AG20443 (cell line): Measurements from ENCODE around the gene SLX9.

Experiments used
- DNase-seq: peaks from one replicate; pipeline ENCODE4 v3.0.0; 2012; ENCODE audit warnings: low spot score, mixed read lengths

Gene SLX9

DNA sequence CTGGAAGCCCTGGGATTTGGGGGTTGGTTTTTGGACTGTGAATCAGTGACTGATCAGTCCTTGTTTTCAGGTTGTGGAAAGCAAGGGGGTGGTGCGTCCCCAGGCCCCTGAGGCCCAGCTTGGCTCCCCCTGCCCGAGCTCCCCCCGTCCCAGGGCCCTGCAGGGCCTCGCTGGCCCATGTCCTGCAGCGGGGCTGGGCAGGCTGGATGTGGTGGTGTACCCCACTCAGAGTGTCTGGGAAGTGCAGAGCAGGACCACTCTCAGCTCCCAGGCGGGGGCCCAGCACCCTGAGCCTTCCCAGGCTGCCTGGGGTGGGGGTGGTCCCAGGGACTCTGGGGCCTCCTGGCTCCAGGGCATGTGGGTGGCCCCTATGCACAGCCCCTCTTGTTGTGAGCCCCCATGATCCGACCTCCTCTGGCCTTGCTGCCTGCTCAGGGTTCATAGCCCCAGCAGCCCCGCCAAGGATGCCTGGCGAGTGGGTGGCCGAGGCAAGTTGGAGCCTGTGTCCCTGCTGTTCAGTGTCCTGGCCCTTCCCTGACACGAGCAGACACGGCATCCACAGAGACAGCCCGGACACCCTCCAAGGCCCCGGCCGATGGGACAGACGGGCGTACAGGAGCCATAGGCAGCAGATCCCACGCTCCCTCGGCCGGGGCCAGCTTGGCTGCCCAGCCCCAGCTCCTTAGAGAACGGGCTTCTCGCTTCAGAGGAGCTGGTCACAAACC lies 37.9 kb downstream of the SLX9 start:
- no peak for DNase-seq

DNA sequence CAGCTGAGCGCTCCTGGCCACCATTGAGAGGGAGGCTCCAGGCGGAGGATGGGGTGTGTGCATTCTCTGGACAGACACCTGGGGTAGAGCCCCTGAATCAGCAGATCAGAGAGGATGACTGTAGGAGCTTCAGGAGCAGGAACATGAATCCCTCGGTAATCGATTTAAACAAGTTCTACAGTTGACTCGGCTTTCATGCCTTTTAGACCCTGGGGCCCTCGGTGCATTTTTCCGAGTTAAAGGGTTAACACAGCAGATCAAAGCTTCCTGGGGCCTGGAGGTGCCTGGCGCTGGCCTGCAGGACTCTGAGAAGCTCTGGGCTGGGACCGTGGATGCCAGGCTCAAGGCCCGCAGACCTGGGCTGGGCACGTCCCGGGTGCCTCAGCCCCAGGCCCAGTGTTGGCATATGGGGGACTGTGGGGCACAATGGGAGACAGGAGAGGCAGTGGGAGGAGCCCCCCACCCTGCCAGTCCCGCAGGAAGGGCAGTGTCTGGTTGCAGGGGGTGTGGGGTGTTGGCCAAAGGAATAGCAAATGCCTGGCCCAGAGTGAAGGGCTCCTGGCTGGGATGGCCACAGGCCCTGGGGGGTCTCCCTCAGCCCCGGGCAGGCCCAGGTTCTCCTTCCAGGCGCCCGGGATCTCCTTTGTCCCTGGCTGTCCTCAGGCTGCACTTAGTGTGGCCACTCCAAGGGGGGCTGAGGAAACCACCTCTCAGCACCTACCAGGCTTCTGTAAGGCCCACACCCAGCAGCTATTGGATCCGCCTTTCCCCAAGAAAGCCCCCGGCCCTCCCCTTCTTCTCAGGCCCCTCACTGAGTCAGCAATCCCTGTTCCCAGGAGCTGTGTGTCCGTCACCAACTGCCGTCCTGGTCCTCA lies 40.1 kb downstream of the SLX9 start:
- no peak for DNase-seq

- DNase-seq: no peak
Measured at GRCh38 chr21:44980562-44981489, 41.0 kb downstream of the SLX9 start.

DNA sequence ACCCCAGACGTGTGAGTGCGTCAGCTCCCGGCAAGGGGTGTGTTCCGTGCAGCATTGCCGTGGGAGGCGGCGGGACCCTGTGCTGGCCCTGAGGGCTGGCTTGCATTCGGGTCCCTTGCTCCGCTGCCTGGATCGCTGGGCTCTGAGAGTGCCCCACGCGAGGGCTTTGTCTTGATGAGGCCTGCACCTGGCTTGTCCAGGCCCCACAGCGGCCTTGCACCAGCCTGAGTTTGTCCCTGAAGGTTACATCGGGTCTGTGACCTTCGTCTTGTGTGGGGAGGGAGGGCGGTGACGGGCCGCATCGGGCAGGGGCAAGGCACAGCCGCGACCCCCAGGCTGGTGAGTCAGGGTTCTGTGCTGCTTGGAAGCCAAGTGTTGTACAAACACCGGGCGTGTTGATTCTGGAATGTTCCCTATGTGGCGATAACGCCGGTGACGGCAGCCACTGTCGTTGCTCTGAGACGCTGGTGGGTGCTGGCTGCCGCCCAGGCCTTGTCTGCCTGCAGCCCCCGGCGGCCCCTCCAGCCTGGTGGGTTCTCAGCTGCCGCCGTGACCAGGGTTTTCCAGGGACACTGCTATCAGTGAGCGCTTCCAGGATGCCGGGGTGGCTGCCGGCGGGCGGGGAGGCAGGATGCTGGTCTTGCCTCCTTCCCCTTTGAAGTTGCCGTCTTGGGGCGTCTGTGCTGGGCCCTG lies 42.9 kb downstream of the SLX9 start:
- DNase-seq: no peak

- no peak for DNase-seq
Measured at GRCh38 chr21:44983421-44984206, 43.8 kb downstream of the SLX9 start.

- DNase-seq: no peak
Measured at GRCh38 chr21:44984428-44984791, 44.6 kb downstream of the SLX9 start.

DNA sequence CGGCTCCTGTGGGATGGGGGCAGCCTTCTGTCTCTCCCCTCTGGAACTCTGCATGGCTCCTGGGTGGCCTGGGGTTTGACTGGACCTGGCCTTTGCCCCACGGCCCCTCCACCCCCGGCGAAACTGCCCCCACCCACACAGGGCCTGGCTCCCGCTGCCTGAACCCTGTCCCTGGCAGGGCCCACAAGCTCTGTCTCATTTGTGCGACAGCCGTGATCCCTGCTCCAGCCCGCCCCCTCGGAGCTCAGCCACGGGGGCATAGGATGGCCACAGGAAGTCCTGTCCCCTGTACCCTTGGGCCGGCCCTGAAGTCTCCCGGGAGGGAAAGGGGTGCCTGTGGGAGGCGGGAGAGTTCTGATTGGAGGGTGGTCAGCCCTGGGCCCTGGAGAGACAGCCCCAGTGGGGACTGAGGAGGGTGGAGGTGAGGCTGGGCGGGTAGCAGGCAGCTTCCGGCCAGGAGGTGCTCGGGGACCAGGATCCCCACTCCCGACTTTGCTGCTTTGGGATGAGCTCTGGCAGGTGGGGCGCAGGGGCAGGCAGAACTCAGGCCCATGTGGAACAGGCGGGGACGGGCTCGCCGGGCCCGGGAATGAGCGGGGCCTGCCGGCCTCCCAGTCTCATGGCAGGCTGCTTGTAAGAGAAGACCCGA lies 45.1 kb downstream of the SLX9 start:
- no peak for DNase-seq

DNA sequence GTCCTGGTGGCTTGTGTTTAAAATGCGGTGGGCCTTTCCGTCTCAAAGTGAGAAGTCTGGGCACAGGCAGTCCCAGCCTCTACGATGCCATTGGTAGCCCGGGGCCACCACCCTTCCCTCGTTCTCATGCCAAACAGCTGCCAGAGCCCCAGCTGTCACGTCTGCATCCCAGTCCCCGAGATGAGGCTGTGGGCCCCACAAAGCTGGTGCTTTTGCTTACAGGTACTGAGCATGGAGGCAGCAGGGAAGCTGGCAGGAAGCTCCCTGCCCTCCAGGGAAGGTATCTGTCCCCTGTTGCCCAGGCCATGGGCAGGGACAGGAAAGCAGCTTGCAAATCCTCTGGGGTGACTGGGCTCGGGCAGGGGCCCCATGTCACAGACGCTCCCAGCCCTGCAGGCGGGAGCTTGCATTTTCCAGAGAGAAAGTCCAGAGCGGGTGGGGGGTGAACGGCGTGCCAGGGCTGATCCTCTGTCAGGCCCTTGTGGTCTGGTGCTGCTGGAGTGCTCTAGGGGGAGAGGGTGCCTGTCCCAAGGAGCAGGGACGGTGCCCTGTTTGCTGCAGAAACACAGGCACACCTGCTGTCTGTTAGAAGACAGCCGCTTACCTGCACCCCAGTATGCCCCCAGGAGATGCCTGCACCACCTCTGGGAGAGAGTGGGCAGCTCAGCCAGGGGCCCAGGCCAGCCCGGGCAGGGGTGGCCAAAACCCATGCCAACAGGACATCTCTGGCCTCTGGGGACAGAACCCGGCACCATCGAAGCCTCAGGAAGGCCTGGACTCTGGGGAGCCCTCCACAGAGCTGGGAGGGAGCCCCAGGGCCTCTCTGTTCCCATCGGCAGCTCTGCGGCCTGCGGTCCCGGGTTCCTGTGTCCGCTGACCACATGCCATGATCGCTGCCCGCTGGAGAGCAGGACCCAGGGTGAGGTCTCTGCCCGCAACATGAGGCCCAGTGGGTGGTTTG lies 45.9 kb downstream of the SLX9 start:
- no peak for DNase-seq

- no peak for DNase-seq
Measured at GRCh38 chr21:44986471-44987291, 46.9 kb downstream of the SLX9 start.

DNA sequence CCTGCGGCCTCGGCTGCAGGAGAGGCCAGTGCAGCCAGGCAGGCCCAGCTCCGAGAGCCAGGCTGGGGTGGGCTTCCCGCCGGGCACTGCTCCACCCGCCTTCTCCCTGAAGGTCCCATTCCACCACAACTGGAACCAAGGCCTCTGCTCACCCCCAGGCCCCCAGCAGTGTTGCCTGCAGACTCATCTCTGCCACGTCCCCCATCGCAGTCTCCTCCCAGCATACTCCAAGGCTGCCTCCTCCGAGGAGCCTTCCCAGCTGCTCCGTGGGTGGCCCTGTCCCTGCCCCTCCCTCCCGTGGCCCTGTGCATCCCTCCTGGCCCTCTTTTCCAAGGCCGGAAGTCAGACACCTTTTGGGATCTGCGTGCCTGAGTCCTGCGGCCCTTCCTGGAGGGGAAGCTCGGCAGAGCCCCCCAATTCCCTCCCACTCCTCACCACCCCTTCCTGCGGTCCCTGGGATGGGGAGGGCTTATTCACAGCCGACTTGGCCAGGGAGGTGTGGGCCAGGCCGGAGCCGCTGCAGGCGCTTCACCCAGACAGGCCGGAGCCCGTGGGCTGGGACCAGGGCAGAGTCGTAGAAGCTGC lies 47.6 kb downstream of the SLX9 start:
- DNase-seq: no peak

GRCh38 chr21:44987886-44988606 lies 48.2 kb downstream of the SLX9 start:
- DNase-seq: no peak

DNA sequence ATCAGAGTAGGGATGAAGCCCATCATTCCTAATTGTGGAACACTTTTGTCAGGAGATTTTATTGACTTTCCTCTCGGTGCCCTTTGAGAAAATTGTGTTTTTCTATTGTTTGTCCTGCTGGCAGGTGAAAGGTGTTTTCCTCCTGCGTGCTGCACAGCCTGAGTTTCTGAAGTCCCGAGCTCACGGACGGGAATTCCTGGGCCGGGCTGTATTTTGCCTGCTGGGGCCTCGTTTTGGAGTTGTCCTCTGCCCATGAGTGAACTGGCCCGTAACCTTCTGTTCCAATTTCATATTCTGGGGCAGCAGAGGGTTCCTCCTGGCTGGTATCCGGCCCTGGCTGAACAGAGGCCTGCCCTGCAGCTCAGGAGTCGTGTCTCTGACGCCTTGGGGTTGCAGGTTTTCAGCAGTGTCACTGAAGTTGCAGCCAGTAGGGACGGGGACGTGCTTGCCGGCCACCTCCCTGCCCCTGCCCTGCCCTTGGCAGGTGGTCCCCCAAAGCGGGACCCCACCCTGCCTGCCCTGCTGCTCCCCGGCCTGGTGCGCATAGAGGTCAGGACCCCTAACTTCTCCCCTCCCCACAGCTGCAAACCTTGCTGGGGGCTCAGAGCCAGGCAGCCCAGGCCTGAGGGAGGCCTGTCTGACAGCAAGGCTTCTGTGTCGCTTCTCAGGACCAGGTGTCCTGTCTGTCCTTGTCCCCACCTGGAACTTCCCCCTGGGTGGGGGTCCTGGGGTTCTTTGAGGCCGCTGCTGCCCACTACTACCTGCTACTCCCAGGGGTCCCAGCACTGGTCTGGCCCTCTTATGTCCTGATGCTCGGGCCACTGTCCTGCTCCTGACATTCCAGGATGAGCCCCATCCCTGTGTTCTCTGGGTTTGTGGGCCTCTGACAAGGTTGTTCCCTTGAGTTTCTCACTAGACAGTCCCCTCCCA lies 49.0 kb downstream of the SLX9 start:
- no peak for DNase-seq

DNA sequence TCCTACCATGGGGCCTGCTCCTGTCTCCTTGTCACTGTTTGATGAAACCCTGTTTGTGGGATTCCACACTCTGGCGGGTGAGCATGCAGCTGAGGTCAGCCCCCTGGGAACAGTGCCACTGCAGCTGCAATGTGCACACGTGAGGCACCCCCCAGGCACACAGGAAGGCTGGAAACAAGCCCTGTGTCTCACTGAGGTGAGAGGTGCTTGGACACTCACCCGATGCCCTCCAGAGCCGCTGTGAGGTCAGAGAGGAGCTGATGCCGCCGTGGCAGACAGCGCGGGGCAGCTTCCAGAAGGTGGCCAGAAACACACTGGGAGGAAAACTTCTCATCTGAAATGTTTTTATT lies 49.7 kb downstream of the SLX9 start:
- DNase-seq: no peak

DNA sequence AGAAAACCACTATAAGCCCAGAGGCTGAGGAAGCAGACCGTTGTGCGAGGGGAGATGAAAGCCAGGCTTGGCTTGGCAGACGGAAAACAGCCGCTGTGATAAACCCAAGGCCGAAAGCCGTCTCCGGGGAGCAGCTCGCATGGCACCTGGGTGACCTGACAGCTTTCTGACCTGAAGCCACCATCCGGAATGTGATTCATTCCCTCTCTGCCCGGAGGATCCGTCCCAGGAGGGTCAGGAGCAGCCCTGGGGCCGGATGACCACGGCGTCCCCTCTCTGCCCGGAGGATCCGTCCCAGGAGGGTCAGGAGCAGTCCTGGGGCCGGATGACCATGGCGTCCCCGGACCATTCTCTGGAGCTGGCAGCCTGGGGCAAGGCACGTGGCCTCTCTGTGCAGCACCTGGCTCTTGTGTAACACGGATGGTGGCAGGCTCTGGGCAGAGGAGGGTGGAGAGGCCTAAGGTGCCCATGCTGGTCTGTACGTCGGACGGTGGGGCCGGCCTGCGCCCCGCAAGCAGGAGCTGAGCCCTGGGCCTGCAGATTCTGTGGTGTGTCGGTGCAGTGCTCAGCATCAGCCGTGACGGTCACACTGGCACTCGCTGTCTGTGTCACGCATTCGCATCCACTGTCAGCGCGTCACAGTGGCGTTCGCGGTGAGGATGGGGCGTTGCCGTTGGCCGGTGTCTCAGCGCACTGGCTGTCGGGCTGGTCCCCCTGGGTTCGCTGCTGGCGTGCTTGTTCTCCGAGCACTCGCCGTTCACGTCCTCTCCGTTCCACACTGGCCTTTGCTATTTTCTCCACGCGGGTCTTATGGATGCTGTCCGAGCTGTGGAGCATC lies 50.3 kb downstream of the SLX9 start:
- no peak for DNase-seq

- no peak for DNase-seq
Measured at GRCh38 chr21:44990921-44991320, 51.1 kb downstream of the SLX9 start.
